Measurements from ENCODE around the gene NABP2. TPM values are rescaled to one million over a fixed set of nuclear protein-coding genes. Genes with fewer than 3 reads are reported as not detected.

Gene NABP2
- total RNA-seq, 1 experiment from 2014 or later, result 98.6 TPM

DNA sequence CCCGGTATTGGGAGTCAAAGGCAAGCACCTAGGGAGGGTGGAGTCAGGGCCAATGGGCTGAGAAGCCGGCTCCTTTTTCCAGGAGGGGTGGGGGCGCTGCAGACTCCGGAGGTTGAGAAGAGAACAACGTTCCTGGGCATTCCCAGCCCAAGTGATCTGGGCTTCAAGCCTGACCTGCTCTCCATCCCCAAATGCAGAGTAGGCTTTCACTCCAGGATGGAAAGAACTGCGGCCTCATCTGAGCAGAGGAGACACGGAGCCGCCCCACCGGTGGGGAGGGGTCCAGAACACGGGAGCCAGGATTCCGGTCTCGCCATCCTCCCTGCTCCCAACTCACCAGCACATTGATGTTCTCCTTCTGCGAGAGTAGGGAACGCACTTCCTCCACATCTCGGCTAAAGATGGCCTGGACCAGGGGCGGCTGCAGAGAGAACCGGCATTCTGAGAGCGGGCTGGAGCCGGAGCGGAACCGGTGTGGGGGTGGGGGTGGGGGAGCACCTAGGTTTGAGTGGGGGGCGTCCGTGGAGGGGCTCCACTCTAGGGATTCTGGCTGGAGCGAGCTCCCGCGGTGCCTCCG is 33.4 kb downstream of the NABP2 start:
- peaks cover 31% of the 10 kb centered on the region for H3K79me2 ChIP-seq (ENCODE audit: low read length)
- DNase-seq, result peak; percentile 53

DNA sequence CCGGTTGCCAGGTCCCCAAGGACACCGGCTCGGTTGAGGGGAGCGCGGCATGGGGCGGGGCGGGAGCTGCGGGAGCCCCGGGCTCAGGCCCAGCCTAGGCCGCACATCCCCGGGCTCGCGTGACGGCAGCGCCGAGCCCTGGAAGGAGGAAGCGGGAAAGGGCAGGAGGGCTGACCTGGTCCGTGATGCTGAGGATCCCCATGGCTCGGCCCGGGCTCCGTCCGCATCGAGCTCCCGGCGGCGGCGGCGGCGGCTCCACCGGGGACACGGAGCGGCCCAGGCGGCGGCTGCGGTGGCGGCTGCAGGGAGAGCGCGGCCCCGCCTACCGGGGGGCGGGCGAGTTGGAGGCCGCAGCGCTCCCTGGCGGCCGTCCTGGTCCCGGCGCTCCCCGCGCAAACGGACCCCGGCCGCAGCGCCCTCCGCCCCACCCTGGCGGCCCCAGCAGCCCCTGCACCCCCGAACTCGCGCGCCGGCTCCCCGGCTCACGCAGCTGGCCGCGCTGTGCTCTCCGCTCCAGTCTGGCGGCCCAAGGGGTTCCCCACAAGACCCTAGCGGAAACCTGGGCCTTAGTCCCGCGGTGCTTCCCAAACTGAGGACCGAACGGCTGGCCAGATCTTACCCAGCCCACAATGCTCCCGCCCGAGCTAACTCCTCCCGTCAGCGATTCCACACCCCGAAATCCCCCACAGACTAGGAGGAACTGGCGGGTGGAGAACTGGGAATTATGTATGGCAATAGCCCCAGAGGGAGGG is 34.1 kb downstream of the NABP2 start, which contains the start of gene ANKRD52:
Gene ANKRD52, minus strand, starts transcription at position 317 of the 752 bp plus-strand sequence. Its CDS starts 115 bp downstream, at position 202.
- peak within 1 kb of the TSS; percentile 83 for H3K9ac ChIP-seq (ENCODE audit: low read length)
- H3K79me2 ChIP-seq (ENCODE audit: low read length), result peaks cover 31% of the 10 kb centered on the region
- peaks cover 24% of the 10 kb centered on the region for H3K36me3 ChIP-seq (ENCODE audit: low read depth, low read length)
- peaks cover 12% of the 10 kb centered on the region; the same call in 1 of the 2 replicates for H4K20me1 ChIP-seq (ENCODE audit: low read length)
- no peaks in the 10 kb centered on the region for H3K9me2 ChIP-seq (replicated peaks; ENCODE audit: low read length)
- TF ChIP-seq, protein P1, sequence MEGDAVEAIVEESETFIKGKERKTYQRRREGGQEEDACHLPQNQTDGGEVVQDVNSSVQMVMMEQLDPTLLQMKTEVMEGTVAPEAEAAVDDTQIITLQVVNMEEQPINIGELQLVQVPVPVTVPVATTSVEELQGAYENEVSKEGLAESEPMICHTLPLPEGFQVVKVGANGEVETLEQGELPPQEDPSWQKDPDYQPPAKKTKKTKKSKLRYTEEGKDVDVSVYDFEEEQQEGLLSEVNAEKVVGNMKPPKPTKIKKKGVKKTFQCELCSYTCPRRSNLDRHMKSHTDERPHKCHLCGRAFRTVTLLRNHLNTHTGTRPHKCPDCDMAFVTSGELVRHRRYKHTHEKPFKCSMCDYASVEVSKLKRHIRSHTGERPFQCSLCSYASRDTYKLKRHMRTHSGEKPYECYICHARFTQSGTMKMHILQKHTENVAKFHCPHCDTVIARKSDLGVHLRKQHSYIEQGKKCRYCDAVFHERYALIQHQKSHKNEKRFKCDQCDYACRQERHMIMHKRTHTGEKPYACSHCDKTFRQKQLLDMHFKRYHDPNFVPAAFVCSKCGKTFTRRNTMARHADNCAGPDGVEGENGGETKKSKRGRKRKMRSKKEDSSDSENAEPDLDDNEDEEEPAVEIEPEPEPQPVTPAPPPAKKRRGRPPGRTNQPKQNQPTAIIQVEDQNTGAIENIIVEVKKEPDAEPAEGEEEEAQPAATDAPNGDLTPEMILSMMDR (conservative IDR thresholded peaks at IDR 0.05; ENCODE audit: low read depth, low read length), result peak; percentile 63
- TF ChIP-seq EZH2 (IDR thresholded peaks at IDR 0.05; ENCODE audit: low read length, unreplicated experiment), result no peak
- H3K4me2 ChIP-seq (ENCODE audit: low read length), result peak within 1 kb of the TSS; percentile 90
- BruUV-seq (replicated peaks), result no TSS peak
- ChIA-PET CTCF (interaction anchor here (1.0 to 1.2 kb wide), 2 partner anchors 9 to 154 kb away, joined by 4 to 11 read pairs; partner anchors contain the start of gene COQ10A), POLR2A (ENCODE audit: unreplicated experiment) (interaction anchor here (0.6 to 0.7 kb wide), 2 partner anchors 40 to 263 kb away, joined by 5 to 6 read pairs; partner anchors contain the start of gene RBMS2)
- no peaks in the 10 kb centered on the region for H3F3A ChIP-seq (ENCODE audit: low read length, unreplicated experiment)
- peak within 1 kb of the TSS; percentile 85 for H2AFZ ChIP-seq (ENCODE audit: low read length)
- H3K27me3 ChIP-seq (ENCODE audit: low read length), result no peaks in the 10 kb centered on the region
- peaks cover 31% of the 10 kb centered on the region for H3K4me1 ChIP-seq (ENCODE audit: insufficient read depth, low read length)
- H3K4me3 ChIP-seq (ENCODE audit: low read length), result peak within 1 kb of the TSS; percentile 77
- intact Hi-C loops (cut with micrococcal nuclease), result no loop called here
- H3K27ac ChIP-seq (ENCODE audit: low read length), result 0 out of 2 replicates have a peak within 1 kb of the TSS, but pooled peaks have one; percentile 1
- DNase-seq (peak; percentile 75), ATAC-seq (peak; percentile 78)
- no peaks in the 10 kb centered on the region for H3K9me3 ChIP-seq (ENCODE audit: low read length)

More for the DNA sequence above, 33.4 kb downstream of the NABP2 start:
- Histone ChIP-seq H3K27ac (ENCODE audit: low read length) (no peak overlapping the region), H3K4me2 (ENCODE audit: low read length) (peak overlapping the region; percentile 90), H3K4me1 (ENCODE audit: insufficient read depth, low read length) (peaks cover 31% of the 10 kb centered on the region), H3K9me3 (ENCODE audit: low read length) (no peaks in the 10 kb centered on the region), H3K27me3 (ENCODE audit: low read length) (no peaks in the 10 kb centered on the region), H2AFZ (ENCODE audit: low read length) (peak overlapping the region; percentile 85), H3K4me3 (ENCODE audit: low read length) (peak overlapping the region; percentile 77), H4K20me1 (ENCODE audit: low read length) (peaks cover 12% of the 10 kb centered on the region; the same call in 1 of the 2 replicates), H3K9me2 (replicated peaks; ENCODE audit: low read length) (no peaks in the 10 kb centered on the region), H3F3A (ENCODE audit: low read length, unreplicated experiment) (no peaks in the 10 kb centered on the region), H3K9ac (ENCODE audit: low read length) (peak overlapping the region; percentile 83), H3K36me3 (ENCODE audit: low read depth, low read length) (peaks cover 31% of the 10 kb centered on the region)
- ATAC-seq, result peak; percentile 36
- BruUV-seq (replicated peaks), result TSS peak; percentile 30
- ChIA-PET POLR2A (ENCODE audit: unreplicated experiment) (no interaction called here), CTCF (interaction anchor here (0.9 to 1.2 kb wide), 3 partner anchors 9 to 154 kb away, joined by 3 to 11 read pairs (median 4); partner anchors contain the start of gene COQ10A)
- intact Hi-C loops (cut with micrococcal nuclease), result no loop called here
- TF ChIP-seq EZH2 (IDR thresholded peaks at IDR 0.05; ENCODE audit: low read length, unreplicated experiment), result no peak
- TF ChIP-seq, protein P1 (conservative IDR thresholded peaks at IDR 0.05; ENCODE audit: low read depth, low read length), result peak; percentile 42
- no peak for TF ChIP-seq EZH2phosphoT487 (IDR thresholded peaks at IDR 0.05; ENCODE audit: borderline replicate concordance, low read length)

All from PC-3 (cell line).